ENCODE results near the gene DIP2A.

- TF ChIP-seq CTCF (conservative IDR thresholded peaks at IDR 0.05): no peak
- no peak for TF ChIP-seq ZFX (IDR thresholded peaks at IDR 0.05)
Observed at GRCh38 chr21:46443910-46444309, 14.8 kb upstream of the DIP2A start.

Data from C4-2B (cell line).